ENCODE data around the gene APOBEC2.

Gene APOBEC2

DNA sequence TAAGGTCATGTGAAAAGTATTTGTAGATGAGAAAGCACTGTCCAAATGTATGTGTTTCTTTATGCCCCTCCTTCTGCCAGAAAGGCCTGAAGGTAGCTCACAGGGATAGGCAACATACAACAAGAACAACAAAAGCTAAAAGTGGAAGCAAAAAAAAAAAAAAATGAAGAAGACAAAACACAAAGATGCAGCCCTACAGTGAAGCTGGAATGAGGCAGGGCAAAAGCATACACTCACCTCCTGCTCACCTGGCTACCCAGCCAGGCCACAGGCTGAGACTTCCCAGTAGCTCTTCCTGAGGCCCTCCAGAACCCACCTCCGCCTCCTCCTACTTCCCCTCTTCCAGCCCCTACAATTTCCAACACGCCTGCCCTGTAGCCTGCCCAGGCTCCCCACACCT is 16.4 kb upstream of the APOBEC2 start:
- DNase-seq (ENCODE audit: insufficient read length, low spot score) (no peak), FAIRE-seq (no peak)
- no peak for TF ChIP-seq PAX5 (IDR thresholded peaks at IDR 0.05; ENCODE audit: insufficient read depth, low read length, severe bottlenecking)
- no peak for TF ChIP-seq TAF1 (IDR thresholded peaks at IDR 0.05; ENCODE audit: low read depth, low read length)
- TF ChIP-seq POLR2A (IDR thresholded peaks at IDR 0.05; ENCODE audit: low read depth, low read length) = no peak
- no peak for TF ChIP-seq POU2F2 (IDR thresholded peaks at IDR 0.05; ENCODE audit: low read depth, low read length)

DNA sequence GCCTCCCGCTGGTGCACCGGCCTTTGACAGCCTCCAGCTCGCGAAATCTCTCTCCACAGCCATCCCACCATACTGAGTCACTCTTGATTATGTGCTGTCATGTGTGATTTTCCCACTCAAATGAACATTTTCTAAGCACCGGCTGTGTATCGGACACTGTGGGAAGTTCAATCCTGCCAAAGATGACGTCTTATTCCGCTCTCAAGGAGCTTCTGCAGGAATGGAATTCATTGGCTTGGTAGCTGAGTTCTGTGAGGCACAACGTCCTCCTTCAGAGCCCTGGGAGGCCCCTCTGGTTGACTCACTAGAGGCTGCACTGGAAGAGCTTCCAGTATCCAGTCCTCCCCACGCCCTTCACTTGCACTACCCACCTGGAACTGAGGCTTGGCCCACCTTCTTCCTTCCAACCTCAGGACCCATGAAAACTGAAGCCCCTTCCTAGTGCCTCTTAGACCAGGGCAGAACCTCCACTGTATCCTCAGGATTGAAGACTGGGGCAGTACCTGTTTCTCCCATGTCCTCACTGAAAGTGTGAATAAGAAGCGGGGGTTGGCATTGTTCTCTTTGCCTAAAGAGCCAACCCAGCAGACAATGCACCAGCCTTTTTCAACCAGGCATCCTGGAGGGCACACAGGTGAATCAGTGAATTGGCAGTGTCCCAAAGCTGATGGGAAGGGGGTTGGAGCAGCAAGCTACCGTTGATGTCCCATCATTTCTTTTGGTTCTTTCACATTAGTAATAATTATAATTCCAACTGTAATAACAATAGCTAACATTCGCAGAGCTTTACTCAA is 15.7 kb upstream of the APOBEC2 start:
- no peak for TF ChIP-seq SPI1 (IDR thresholded peaks at IDR 0.05; ENCODE audit: low read depth, low read length)
- DNase-seq (ENCODE audit: insufficient read length, low spot score) (no peak), FAIRE-seq (no peak)

DNA sequence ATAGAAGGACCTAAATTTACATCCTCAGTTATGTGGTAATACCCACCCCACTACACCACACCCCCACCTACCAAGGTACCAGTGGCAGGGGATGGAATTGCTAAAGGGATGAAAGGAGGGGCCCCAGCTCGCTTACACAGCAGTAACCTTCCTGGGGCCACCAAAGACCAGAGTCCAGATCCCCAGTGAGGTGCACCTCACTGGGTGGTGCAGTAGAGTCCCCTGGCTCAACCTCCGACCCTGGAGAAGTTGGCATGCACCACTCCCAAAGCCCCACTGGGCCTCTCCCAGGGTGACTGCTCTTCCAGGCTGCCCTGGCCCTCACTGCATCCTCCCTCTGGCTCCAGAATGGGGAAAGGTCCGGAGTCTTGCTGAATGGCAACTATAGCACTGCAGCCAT is 14.8 kb upstream of the APOBEC2 start:
- TF ChIP-seq TAF1 (IDR thresholded peaks at IDR 0.05; ENCODE audit: low read depth, low read length) (no peak), POLR2AphosphoS5 (IDR thresholded peaks at IDR 0.05; ENCODE audit: low read depth, low read length) (no peak), SPI1 (IDR thresholded peaks at IDR 0.05; ENCODE audit: low read depth, low read length) (no peak), PAX5 (IDR thresholded peaks at IDR 0.05; ENCODE audit: insufficient read depth, low read length, severe bottlenecking) (no peak), POU2F2 (IDR thresholded peaks at IDR 0.05; ENCODE audit: low read depth, low read length) (no peak), POLR2A (IDR thresholded peaks at IDR 0.05; ENCODE audit: low read depth, low read length) (no peak)
- DNase-seq (ENCODE audit: insufficient read length, low spot score) (no peak), FAIRE-seq (no peak)

GRCh38 chr6:41039060-41039998 is 13.7 kb upstream of the APOBEC2 start, which contains the start of gene UNC5CL:
Gene UNC5CL, minus strand, starts transcription at chr6:41039221. Its CDS starts 4,147 bp downstream, at chr6:41035074.
- peak; percentile 67 for DNase-seq (ENCODE audit: insufficient read length, low spot score)
- FAIRE-seq = peak; percentile 78
- TF ChIP-seq PAX5 (IDR thresholded peaks at IDR 0.05; ENCODE audit: insufficient read depth, low read length, severe bottlenecking) = no peak
- TF ChIP-seq POU2F2 (IDR thresholded peaks at IDR 0.05; ENCODE audit: low read depth, low read length) = no peak
- TF ChIP-seq POLR2A (IDR thresholded peaks at IDR 0.05; ENCODE audit: low read depth, low read length) = no peak
- no peak for TF ChIP-seq POLR2AphosphoS5 (IDR thresholded peaks at IDR 0.05; ENCODE audit: low read depth, low read length)
- no peak for TF ChIP-seq SPI1 (IDR thresholded peaks at IDR 0.05; ENCODE audit: low read depth, low read length)
- no peak for TF ChIP-seq TAF1 (IDR thresholded peaks at IDR 0.05; ENCODE audit: low read depth, low read length)

GRCh38 chr6:41040101-41040939 is 12.7 kb upstream of the APOBEC2 start:
- DNase-seq (ENCODE audit: insufficient read length, low spot score) = no peak
- TF ChIP-seq POLR2A (IDR thresholded peaks at IDR 0.05; ENCODE audit: low read depth, low read length) (no peak), POU2F2 (IDR thresholded peaks at IDR 0.05; ENCODE audit: low read depth, low read length) (no peak), POLR2AphosphoS5 (IDR thresholded peaks at IDR 0.05; ENCODE audit: low read depth, low read length) (no peak), PAX5 (IDR thresholded peaks at IDR 0.05; ENCODE audit: insufficient read depth, low read length, severe bottlenecking) (no peak), SPI1 (IDR thresholded peaks at IDR 0.05; ENCODE audit: low read depth, low read length) (no peak)
- FAIRE-seq = no peak

- FAIRE-seq (no peak), DNase-seq (ENCODE audit: insufficient read length, low spot score) (no peak)
These were observed 12.0 kb upstream of the APOBEC2 start for GRCh38 chr6:41040940-41041536.

GRCh38 chr6:41042226-41043055 is 10.6 kb upstream of the APOBEC2 start, which contains the start of gene TSPO2:
Gene TSPO2, plus strand, starts transcription at chr6:41042467. Its CDS starts 519 bp downstream, at chr6:41042986.
- DNase-seq (ENCODE audit: insufficient read length, low spot score) = no peak
- no peak for FAIRE-seq
- TF ChIP-seq POLR2AphosphoS5 (IDR thresholded peaks at IDR 0.05; ENCODE audit: low read depth, low read length) (no peak), PAX5 (IDR thresholded peaks at IDR 0.05; ENCODE audit: insufficient read depth, low read length, severe bottlenecking) (no peak), POLR2A (IDR thresholded peaks at IDR 0.05; ENCODE audit: low read depth, low read length) (no peak), TAF1 (IDR thresholded peaks at IDR 0.05; ENCODE audit: low read depth, low read length) (no peak), POU2F2 (IDR thresholded peaks at IDR 0.05; ENCODE audit: low read depth, low read length) (no peak), SPI1 (IDR thresholded peaks at IDR 0.05; ENCODE audit: low read depth, low read length) (no peak)

More at GRCh38 chr6:41040940-41041536, 12.0 kb upstream of the APOBEC2 start:
- TF ChIP-seq PAX5 (IDR thresholded peaks at IDR 0.05; ENCODE audit: insufficient read depth, low read length, severe bottlenecking) (no peak), TAF1 (IDR thresholded peaks at IDR 0.05; ENCODE audit: low read depth, low read length) (no peak), POU2F2 (IDR thresholded peaks at IDR 0.05; ENCODE audit: low read depth, low read length) (no peak), POLR2AphosphoS5 (IDR thresholded peaks at IDR 0.05; ENCODE audit: low read depth, low read length) (no peak), SPI1 (IDR thresholded peaks at IDR 0.05; ENCODE audit: low read depth, low read length) (no peak), POLR2A (IDR thresholded peaks at IDR 0.05; ENCODE audit: low read depth, low read length) (no peak)

GRCh38 chr6:41043151-41043550 is 9.9 kb upstream of the APOBEC2 start:
- no peak for DNase-seq (ENCODE audit: insufficient read length, low spot score)
- TF ChIP-seq POLR2AphosphoS5 (IDR thresholded peaks at IDR 0.05; ENCODE audit: low read depth, low read length) (no peak), PAX5 (IDR thresholded peaks at IDR 0.05; ENCODE audit: insufficient read depth, low read length, severe bottlenecking) (no peak), POU2F2 (IDR thresholded peaks at IDR 0.05; ENCODE audit: low read depth, low read length) (no peak), TAF1 (IDR thresholded peaks at IDR 0.05; ENCODE audit: low read depth, low read length) (no peak), POLR2A (IDR thresholded peaks at IDR 0.05; ENCODE audit: low read depth, low read length) (no peak), SPI1 (IDR thresholded peaks at IDR 0.05; ENCODE audit: low read depth, low read length) (no peak)
- FAIRE-seq = no peak

All from GM12891 (cell line).